CD4-positive, alpha-beta T cell (primary cell): ENCODE measurements around the gene GABRA5. TPM values are rescaled to one million over a fixed set of nuclear protein-coding genes. Genes with fewer than 3 reads are reported as not detected.

Source experiments
- ATAC-seq: fragments of 200-7000 bp; cut with Tn5 transposase; one replicate; pipeline ENCODE4 v1.10.0; 2022; ENCODE audit warnings: mild to moderate bottlenecking; ENCODE audit not compliant: poor library complexity
- CTCF ChIA-PET: fragments of 350-600 bp; sonication (Branson Sonifier 250); formaldehyde crosslinking; loops from one replicate; lab custom pipeline; 2021; ENCODE audit warnings: antibody characterized with exemption, inconsistent platforms; lab: Charles Lee
- POLR2A ChIA-PET: fragments of 350-600 bp; sonication (Branson Sonifier 250); formaldehyde crosslinking; loops from one replicate; lab custom pipeline; 2021; ENCODE audit warnings: antibody characterized with exemption, inconsistent platforms; lab: Charles Lee
- DNase-seq, 14 experiments: peaks; one replicate each; pipeline ENCODE4 v3.0.0-alpha.2; 2013 to 2020; ENCODE audit warnings: mixed read lengths in 2 of 14
- H3K27ac ChIP-seq, 2 donors: one replicate each; pipeline versions ENCODE4 v1.5.1 to v1.7.0; 2013; ENCODE audit warnings: low read length in 2 of 2, low read depth in 1 of 2, mild to moderate bottlenecking in 1 of 2
- H3K27me3 ChIP-seq, 2 experiments: 1 replicate in 1 of 2; 2 replicates in 1 of 2; pipeline versions ENCODE4 v1.6.1 to v1.7.0; 2013; ENCODE audit warnings: low read length in 2 of 2, control low read depth in 1 of 2, mild to moderate bottlenecking in 1 of 2, moderate library complexity in 1 of 2; ENCODE audit not compliant: insufficient read depth in 2 of 2, control insufficient read depth in 1 of 2
- H3K36me3 ChIP-seq: one replicate; pipeline ENCODE4 v1.6.1; 2013; ENCODE audit warnings: low read length, control low read depth; ENCODE audit not compliant: insufficient read depth
- H3K4me1 ChIP-seq: one replicate; pipeline ENCODE4 v1.6.1; 2013; ENCODE audit warnings: low read length, control low read depth; ENCODE audit not compliant: insufficient read depth
- H3K4me3 ChIP-seq: one replicate; pipeline ENCODE4 v1.5.1; 2013; ENCODE audit warnings: mild to moderate bottlenecking, low read length, moderate library complexity
- H3K9me3 ChIP-seq, 2 experiments: 1 replicate in 1 of 2; 2 replicates in 1 of 2; pipeline versions ENCODE4 v1.6.1 to v1.7.0; 2013; ENCODE audit warnings: low read length in 2 of 2, mild to moderate bottlenecking in 2 of 2, control low read depth in 1 of 2, moderate library complexity in 1 of 2; ENCODE audit not compliant: control insufficient read depth in 1 of 2, insufficient read depth in 1 of 2
- H3K27ac Mint-ChIP-seq: one replicate; pipeline ENCODE4 v1.8.0; 2020; ENCODE audit warnings: mixed read lengths
- H3K27me3 Mint-ChIP-seq: one replicate; pipeline ENCODE4 v1.8.0; 2021; ENCODE audit warnings: mixed read lengths
- H3K36me3 Mint-ChIP-seq: one replicate; pipeline ENCODE4 v1.8.0; 2021; ENCODE audit warnings: low read depth, mixed read lengths
- H3K4me1 Mint-ChIP-seq: one replicate; pipeline ENCODE4 v1.8.0; 2021; ENCODE audit warnings: low read depth, mixed read lengths
- H3K4me3 Mint-ChIP-seq: one replicate; pipeline ENCODE4 v1.8.0; 2020; ENCODE audit warnings: mild to moderate bottlenecking, mixed read lengths
- H3K9me3 Mint-ChIP-seq: one replicate; pipeline ENCODE4 v1.8.0; 2020; ENCODE audit warnings: mixed read lengths
- CTCF ChIP-seq: fragments of 200-600 bp; IDR thresholded peaks from one replicate; pipeline ENCODE4 v1.8.0; 2022; ENCODE audit warnings: antibody characterized with exemption, mild to moderate bottlenecking
- intact Hi-C, 2 experiments: fragments of 100-400 bp; cut with DNase I in 1 of 2; cut with micrococcal nuclease in 1 of 2; formaldehyde crosslinking; loops; one replicate each; pipeline versions ENCODE4 v1.15.1 to v1.9.0; 2023 to 2025; cut with DNase I, micrococcal nuclease
- total RNA-seq, 174 experiments: library from RNA in 2 of 174; stranded (reverse) in 2 of 174; gene quantifications; one replicate each; pipeline ENCODE4 v1.2.3 and lab custom pipeline; 2021 to 2026

The GABRA5 gene
- total RNA-seq, 2 experiments from 2014 or later: not detected

- H3K27ac ChIP-seq: no peak overlapping the region
- DNase-seq: no peak
- POLR2A ChIA-PET: no interaction called here
- H3K36me3 Mint-ChIP-seq: no peaks in the 10 kb centered on the region
- peaks cover 14% of the 10 kb centered on the region for H3K9me3 Mint-ChIP-seq
- CTCF ChIA-PET: no interaction called here
- peaks cover 5 to 13% of the 10 kb centered on the region in 2 experiments for H3K9me3 ChIP-seq
- H3K4me1 ChIP-seq: no peaks in the 10 kb centered on the region
- ATAC-seq: no peak
- H3K4me1 Mint-ChIP-seq: no peaks in the 10 kb centered on the region
- intact Hi-C loops: no loop called here
- no peaks in the 10 kb centered on the region for H3K27me3 ChIP-seq
- no peaks in the 10 kb centered on the region for H3K36me3 ChIP-seq
- no peak overlapping the region for H3K4me3 Mint-ChIP-seq
- H3K27ac Mint-ChIP-seq: no peak overlapping the region
- no peaks in the 10 kb centered on the region for H3K27me3 Mint-ChIP-seq
- no peak overlapping the region for H3K4me3 ChIP-seq
- no peak for TF ChIP-seq CTCF
Measured at GRCh38 chr15:26910715-26911114, 43.9 kb downstream of the GABRA5 start.

GRCh38 chr15:26921433-26921832 lies 54.6 kb downstream of the GABRA5 start:
- POLR2A ChIA-PET: no interaction called here
- CTCF ChIA-PET: no interaction called here
- TF ChIP-seq CTCF: no peak
- H3K9me3 Mint-ChIP-seq: peaks cover 8% of the 10 kb centered on the region
- intact Hi-C loops: no loop called here
- Histone ChIP-seq H3K4me3 (no peak overlapping the region), H3K36me3 (no peaks in the 10 kb centered on the region), H3K9me3 (no peaks in the 10 kb centered on the region), H3K27me3 (no peaks in the 10 kb centered on the region), H3K4me1 (no peaks in the 10 kb centered on the region), H3K27ac (no peak overlapping the region)
- ATAC-seq: no peak
- no peak overlapping the region for H3K4me3 Mint-ChIP-seq
- no peaks in the 10 kb centered on the region for H3K36me3 Mint-ChIP-seq
- H3K27me3 Mint-ChIP-seq: no peaks in the 10 kb centered on the region
- no peak for DNase-seq
- no peak overlapping the region for H3K27ac Mint-ChIP-seq
- H3K4me1 Mint-ChIP-seq: no peaks in the 10 kb centered on the region

- POLR2A ChIA-PET: no interaction called here
Measured at GRCh38 chr15:26926081-26926480, 59.2 kb downstream of the GABRA5 start.

More at GRCh38 chr15:26926081-26926480, 59.2 kb downstream of the GABRA5 start:
- no peaks in the 10 kb centered on the region for H3K4me1 ChIP-seq
- Mint-ChIP-seq H3K4me3 (no peak overlapping the region), H3K4me1 (no peaks in the 10 kb centered on the region), H3K36me3 (no peaks in the 10 kb centered on the region), H3K27me3 (no peaks in the 10 kb centered on the region), H3K9me3 (peaks cover 3% of the 10 kb centered on the region), H3K27ac (no peak overlapping the region)
- DNase-seq (no peak), ATAC-seq (no peak)
- CTCF ChIA-PET: no interaction called here
- no peak overlapping the region for H3K27ac ChIP-seq
- H3K4me3 ChIP-seq: no peak overlapping the region
- H3K27me3 ChIP-seq: no peaks in the 10 kb centered on the region
- intact Hi-C loops: no loop called here
- peaks cover 0 to 6% of the 10 kb centered on the region in 2 experiments for H3K9me3 ChIP-seq
- H3K36me3 ChIP-seq: no peaks in the 10 kb centered on the region
- TF ChIP-seq CTCF: no peak
